Fibroblast of the conjunctiva (primary cell): ENCODE data around the gene MTERF4.

Experiments
- DNase-seq: peaks from one replicate; pipeline ENCODE4 v3.0.0-alpha.2; 2010; ENCODE audit warnings: low read depth

MTERF4 gene

DNA sequence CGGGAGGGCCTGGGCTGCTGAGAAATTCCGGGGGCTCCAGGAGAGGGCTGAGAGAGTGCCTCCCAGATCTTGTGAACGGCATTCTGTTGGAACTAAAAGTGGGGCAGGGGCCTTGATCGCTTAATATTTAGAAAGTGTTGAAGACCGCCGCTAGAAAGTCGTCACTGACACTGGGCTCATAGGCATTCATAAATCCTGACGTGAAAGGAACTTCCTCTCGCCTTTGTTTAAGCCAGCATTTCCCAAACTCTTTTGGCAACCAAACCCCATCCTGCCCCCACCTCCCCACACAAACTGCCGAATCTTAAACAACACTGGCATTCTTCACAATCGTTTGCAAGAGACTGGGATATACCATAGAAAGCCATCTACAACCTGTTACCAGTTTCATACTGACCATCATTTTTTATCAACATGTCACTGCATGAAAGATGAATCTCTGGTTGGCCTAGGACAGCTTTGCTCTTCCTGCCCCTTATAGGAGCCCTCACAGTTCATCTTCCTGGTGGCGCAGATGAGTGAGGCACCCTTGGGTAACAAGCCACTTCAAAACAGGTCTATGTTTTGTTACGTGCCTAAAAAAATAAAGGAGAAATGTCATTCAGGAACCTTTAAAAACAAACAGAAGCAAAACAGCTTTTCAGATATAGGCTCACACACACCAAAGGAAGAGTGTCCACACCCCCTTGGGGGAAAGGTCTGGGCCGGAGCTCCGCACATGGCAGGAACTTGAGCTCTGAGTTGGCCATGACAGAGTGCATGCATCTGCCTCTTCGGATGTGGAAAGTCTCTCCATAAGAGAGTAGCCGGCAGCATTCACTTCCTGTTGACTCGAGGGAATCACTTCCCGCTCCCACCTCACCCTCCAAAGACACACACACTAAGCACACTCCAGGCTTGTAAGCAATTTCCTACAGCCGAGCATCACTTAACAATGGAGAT is 13.0 kb downstream of the MTERF4 start:
- DNase-seq: no peak

DNA sequence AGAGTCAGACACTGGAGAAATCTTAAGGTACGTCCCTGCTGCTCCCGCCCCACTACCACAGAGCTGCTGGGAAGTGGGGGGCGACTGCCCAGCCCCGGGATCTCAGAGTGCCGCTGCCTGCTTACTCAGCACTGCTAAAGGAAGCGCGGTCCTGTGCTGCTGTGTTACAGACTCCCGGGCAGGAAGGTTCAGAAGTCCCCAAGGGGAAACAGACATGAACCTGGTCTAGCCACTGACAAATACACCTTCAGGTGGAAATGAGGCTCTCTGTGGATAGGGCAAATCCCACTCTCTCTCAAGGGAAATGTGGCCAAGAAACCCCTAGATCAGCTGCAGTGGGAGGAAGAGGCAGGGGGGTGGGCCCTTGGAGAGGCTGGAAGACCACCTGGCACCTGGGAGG is 13.7 kb downstream of the MTERF4 start:
- no peak for DNase-seq

DNA sequence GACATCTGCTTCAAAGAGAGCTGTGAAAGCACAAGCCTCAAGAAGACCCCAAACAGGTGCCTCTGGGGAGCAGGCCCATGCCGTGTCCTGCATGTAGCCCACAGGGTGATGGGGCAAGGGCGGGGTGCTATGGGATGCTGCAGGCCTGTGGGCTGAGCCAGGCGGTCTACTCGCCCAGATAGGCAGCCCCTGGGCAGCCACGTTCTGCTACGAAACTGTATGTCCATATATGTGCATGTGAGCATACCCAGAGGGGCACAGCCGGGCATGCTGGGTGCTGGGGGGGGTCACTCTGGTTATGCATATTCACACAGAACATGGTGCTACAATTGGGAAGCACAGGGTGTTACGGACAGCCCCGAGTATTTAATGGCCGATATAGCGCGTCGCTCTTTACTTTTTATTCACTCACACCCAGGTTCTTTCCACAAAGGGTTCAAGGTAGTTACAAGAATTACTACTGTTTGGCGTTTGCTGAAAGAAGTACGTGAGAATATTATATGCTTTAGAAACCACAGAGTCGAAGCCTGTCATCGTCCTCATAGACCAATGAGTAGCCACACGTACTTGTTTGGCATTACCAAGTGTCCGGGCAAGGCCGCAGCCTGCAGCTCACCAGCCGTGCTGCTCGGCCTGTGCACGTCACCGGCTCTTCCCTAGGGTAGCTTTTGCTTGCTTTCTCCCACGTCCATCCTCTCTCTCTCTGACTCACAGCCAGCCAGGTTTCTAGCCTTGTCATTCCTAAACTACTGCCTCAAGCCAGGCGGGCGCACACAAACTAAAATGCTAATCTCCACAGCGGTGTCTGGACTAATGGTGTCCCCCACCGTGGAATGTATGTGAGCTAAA is 14.4 kb downstream of the MTERF4 start:
- DNase-seq: no peak

DNA sequence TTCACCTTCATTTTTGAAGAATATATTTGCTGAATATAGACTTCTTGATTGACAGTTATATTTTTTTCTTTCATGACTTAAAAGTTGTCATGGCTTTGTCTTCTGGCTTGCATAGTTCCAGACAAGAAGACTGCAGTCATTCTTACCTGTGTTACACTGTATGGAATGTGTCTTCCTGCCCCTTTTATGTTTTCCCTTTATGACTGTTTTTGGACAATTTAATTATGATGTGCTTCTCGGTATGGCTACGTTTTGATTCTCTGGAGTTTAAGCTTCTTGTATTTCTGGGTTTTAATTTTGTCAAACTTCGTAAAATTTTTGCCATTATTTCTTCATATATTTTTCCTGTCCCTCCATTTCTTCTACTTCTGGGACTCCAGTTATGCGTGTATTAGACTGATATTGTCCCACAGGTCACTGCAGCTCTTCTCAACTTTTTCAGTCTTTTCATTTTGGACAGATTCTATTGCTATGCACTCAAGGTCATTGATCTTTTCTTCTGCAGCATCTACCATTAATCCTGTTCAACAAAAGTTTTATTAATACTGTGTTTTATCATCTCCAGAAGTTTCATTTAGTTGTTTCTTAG is 17.1 kb downstream of the MTERF4 start:
- DNase-seq: no peak

- no peak for DNase-seq
Observed at GRCh38 chr2:241083091-241083415, 19.0 kb downstream of the MTERF4 start.

DNA sequence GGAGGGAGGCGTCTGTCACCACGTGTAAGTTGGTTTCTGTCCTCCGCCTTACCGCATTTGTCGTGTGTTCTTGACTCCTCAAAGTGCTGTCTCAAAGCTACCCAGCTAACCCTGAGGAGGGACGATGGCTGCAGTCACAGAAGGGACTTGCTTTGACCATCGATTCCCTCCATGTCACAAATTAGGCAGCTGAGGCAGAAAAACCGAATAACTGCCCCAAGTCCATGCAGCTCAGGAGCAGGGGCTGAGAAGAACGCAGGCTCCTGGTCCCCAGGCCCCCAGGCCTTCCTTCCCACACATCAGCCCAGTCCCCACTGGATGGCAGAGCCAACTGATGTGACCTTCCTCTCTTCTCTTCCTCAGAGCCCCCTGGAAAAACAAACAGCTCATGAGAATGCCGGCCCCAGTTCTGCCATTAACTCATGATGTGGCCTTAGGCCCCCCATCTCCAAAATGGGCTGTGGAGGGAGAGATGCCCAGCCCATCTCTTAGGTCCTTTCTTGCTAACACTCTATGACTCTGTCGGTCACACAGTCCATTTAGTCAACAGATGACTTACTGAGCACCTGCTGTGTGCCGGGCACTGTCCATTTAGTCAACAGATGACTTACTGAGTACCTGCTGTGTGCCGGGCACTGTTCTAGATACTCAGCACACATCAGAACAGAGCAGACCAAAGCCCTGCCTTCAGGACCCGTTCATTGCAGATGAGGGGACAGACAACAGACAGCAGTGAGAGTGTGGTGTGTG is 19.6 kb downstream of the MTERF4 start:
- DNase-seq: no peak

- DNase-seq: no peak
Observed at GRCh38 chr2:241081643-241082340, 20.3 kb downstream of the MTERF4 start.

GRCh38 chr2:241081190-241081642 is 20.9 kb downstream of the MTERF4 start:
- no peak for DNase-seq

DNA sequence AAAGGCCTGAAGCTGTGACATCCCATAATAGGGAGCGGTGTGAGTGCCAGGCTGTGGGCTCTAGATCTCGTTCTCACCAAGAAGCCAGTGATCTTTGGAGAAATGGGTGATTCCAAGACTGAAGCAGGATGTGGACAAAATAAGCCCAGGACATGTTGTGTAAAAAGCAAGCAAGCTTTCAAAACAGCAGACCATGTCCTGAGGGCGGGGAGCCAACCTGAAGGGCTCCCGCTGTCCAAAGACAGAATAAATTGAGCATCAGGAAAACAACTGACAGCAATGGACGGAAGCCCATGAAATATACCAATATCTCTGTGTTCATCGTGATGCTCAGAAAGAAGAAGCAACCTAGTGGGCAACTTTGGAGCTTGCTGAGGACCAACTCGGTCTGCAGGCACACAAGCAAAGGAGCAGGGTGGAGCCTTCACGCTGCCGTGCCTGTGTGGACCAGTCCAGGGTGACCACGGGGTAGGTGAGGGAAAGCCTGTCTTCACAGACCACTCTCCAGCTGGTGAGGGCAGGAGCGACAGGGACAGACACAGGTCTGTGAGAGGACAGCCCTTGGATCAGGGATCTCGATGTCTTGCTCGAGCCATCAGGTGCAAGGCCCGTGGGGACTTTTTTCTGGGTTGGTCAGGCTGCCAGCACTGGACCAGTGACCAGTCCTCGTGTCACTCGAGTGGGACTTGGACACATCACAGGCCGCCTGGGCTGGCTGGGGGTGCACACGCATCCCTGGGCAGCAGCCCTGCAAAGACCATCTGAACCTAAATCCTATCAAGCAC is 21.5 kb downstream of the MTERF4 start:
- DNase-seq: no peak

GRCh38 chr2:241074901-241075540 is 27.1 kb downstream of the MTERF4 start:
- DNase-seq: no peak

- no peak for DNase-seq
Observed at GRCh38 chr2:241074065-241074818, 27.8 kb downstream of the MTERF4 start.

DNA sequence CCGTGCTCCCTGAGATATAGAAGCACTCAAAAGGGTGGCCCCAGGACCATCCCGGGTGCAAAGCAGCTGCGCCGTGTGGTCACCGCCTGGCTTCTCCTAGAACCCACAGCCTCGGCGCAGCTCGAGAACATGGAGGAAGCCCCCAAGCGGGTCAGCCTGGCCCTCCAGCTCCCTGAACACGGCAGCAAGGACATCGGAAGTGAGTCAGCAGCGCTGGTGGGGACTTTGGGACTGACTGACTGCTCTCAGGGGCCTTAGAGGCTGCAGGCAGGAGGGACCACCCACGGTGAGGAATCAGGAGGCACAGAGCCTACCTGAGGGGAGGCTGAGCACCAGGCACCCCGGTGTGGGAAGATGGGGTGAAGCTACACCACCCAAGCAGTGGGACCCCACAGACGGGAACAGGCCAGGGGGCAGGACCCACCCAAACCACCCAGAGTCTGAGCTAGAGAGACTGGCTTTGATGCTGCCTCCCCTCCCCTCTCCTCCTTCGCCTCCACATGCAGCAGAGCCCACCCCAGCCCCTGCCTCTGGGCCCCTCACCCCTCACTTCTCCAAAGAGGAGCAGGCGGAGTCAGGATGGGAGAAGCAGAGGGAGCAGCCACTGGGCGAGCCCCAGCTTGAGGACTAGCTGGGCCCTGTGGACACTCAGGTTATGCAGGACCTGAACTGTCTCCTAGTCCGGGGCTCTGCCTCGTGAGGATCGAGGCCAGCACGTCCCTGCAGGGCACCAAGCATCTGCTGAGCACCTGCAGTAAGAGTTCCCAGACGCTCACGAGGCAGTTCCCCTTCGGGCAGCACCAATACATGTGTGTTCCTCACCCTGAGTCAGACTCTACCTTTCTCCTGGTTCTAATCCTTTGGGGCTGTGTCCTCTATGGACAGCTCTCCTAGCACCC is 28.7 kb downstream of the MTERF4 start:
- DNase-seq: no peak

GRCh38 chr2:241072553-241073165 is 29.4 kb downstream of the MTERF4 start:
- DNase-seq: no peak

DNA sequence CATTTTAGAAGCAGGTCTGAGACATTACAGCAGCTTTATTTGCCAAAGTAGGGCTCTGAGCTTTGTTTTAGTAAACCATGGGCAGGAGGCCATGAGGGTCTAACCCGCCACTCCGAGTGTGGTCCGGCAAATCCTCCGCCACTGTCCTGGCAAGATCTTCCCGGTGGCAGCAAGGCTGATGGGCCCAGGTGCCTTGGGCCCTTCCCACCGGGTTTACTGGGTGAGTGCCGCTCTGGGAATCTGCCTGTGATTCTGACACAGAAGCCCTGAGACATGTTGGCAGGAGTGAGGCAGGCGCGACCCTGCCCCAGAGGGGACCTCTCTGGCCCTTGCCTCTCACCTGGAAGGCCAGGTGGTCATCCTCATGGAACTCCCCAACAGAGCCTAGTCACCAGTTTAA is 29.9 kb downstream of the MTERF4 start:
- DNase-seq: no peak

GRCh38 chr2:241071677-241072111 is 30.4 kb downstream of the MTERF4 start:
- no peak for DNase-seq

- DNase-seq: no peak
Observed at GRCh38 chr2:241070811-241071676, 31.0 kb downstream of the MTERF4 start.

GRCh38 chr2:241070361-241070760 is 31.7 kb downstream of the MTERF4 start:
- DNase-seq: no peak
